Activated CD8-positive, alpha-beta memory T cell treated with anti-CD3 and anti-CD28 coated beads for 36 hours (primary cell): ENCODE measurements around the gene GPSM3. TPM values are rescaled to one million over a fixed set of nuclear protein-coding genes. Genes with fewer than 3 reads are reported as not detected.
"Not testable (repeated sequence)": the region's sequence is repeated elsewhere in the genome, so short reads cannot be mapped to it uniquely, and the experiment has no call there.

Experiments used
- CTCF ChIA-PET: fragments of 350-600 bp; sonication (Branson Sonifier 250); formaldehyde crosslinking; loops from one replicate; lab custom pipeline; 2021; ENCODE audit warnings: antibody characterized with exemption; lab: Charles Lee
- POLR2A ChIA-PET: fragments of 350-600 bp; sonication (Branson Sonifier 250); formaldehyde crosslinking; loops from one replicate; lab custom pipeline; 2021; ENCODE audit warnings: antibody characterized with exemption; lab: Charles Lee
- total RNA-seq, 2 experiments: library from RNA; stranded (reverse); gene quantifications; one replicate each; pipeline ENCODE4 v1.2.3, GENCODE V29; 2021

Gene GPSM3
- total RNA-seq, 2 experiments from 2014 or later = 69.4 to 73.0 TPM

GRCh38 chr6:32190911-32191677, 1.3 kb downstream of the GPSM3 start:
- CTCF ChIA-PET = interaction anchor here (1.4 kb wide), 1 partner anchor 73 kb away, joined by 5 read pairs; no protein-coding TSS in a partner anchor
- POLR2A ChIA-PET = interaction anchor here (0.5 to 0.9 kb wide), 2 partner anchors 8 to 293 kb away, joined by 3 to 4 read pairs; no protein-coding TSS in a partner anchor

DNA sequence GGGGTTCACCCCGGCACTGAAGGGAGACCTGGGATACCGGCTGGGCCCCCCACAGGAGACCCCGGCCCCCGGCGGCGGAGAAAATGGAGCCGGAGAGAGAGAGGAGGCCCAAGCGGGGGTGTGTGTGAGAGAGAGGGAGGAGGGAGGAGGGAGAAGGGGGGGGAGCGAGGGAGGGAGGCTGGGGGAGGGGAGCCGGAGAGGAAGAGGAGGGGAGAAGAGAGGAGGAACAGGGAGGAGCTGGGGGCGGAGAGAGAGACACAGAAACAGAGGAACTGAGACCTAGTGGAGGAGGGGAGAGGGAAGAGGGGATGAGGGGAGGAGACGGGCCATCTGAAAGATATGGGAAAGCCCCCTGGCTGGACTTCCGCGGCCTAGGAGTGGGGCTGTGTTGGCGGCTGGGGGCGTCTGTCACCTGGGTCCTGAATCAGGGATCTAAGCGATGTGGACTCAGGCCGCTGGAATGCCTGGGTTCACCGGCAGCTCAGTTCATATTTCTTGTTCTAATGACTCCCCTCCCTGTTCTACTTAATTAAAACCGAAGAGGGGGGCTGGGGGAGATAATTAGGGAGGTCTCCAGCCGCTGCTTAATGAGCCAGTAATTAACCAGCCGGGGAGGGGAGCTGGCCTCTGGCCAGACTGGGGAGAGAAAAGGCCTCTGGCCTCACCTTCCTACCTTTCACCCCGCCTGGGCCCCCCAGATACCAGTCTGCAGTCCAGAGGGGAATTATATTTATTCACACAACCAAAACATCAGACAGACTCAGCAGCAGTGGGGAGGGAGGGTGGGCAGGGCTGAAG, 2.2 kb downstream of the GPSM3 start, which contains the start of gene PBX2:
Gene PBX2 (minus strand): TSS at position 149 of the 798 bp plus-strand sequence. CDS start 287 bp downstream, outside the sequence.
- ChIA-PET POLR2A (interaction anchor here (0.5 to 1.9 kb wide), 3 partner anchors 11 to 292 kb away, joined by 3 to 16 read pairs (median 4); partner anchors contain the start of gene ATF6B), CTCF (interaction anchor here (1.4 kb wide), 1 partner anchor 72 kb away, joined by 5 read pairs; no protein-coding TSS in a partner anchor)

GRCh38 chr6:32189742-32190053, 2.7 kb downstream of the GPSM3 start:
- ChIA-PET POLR2A (interaction anchor here (0.8 to 1.9 kb wide), 2 partner anchors 11 to 61 kb away, joined by 3 to 16 read pairs; partner anchors contain the start of gene ATF6B), CTCF (interaction anchor here (1.4 kb wide), 1 partner anchor 71 kb away, joined by 5 read pairs; no protein-coding TSS in a partner anchor)

- CTCF ChIA-PET = no interaction called here
- POLR2A ChIA-PET = interaction anchor here (0.6 to 1.9 kb wide), 2 partner anchors 10 to 525 kb away, joined by 3 to 16 read pairs; no protein-coding TSS in a partner anchor
Observed at GRCh38 chr6:32189069-32189741, 3.2 kb downstream of the GPSM3 start.

GRCh38 chr6:32188381-32189068, 3.9 kb downstream of the GPSM3 start:
- CTCF ChIA-PET = interaction anchor here (1.3 to 1.4 kb wide), 2 partner anchors 10 to 12 kb away, joined by 4 read pairs; partner anchors contain the start of genes AGPAT1 and RNF5

GRCh38 chr6:32187725-32188380, 4.6 kb downstream of the GPSM3 start:
- POLR2A ChIA-PET = not testable (repeated sequence)
- CTCF ChIA-PET = interaction anchor here (1.2 to 1.4 kb wide), 4 partner anchors 8 to 70 kb away, joined by 3 to 4 read pairs (median 4); partner anchors contain the start of genes AGPAT1 and RNF5

More at GRCh38 chr6:32188381-32189068, 3.9 kb downstream of the GPSM3 start:
- POLR2A ChIA-PET = interaction anchor here (0.6 to 1.9 kb wide), 2 partner anchors 10 to 524 kb away, joined by 3 to 16 read pairs; no protein-coding TSS in a partner anchor

DNA sequence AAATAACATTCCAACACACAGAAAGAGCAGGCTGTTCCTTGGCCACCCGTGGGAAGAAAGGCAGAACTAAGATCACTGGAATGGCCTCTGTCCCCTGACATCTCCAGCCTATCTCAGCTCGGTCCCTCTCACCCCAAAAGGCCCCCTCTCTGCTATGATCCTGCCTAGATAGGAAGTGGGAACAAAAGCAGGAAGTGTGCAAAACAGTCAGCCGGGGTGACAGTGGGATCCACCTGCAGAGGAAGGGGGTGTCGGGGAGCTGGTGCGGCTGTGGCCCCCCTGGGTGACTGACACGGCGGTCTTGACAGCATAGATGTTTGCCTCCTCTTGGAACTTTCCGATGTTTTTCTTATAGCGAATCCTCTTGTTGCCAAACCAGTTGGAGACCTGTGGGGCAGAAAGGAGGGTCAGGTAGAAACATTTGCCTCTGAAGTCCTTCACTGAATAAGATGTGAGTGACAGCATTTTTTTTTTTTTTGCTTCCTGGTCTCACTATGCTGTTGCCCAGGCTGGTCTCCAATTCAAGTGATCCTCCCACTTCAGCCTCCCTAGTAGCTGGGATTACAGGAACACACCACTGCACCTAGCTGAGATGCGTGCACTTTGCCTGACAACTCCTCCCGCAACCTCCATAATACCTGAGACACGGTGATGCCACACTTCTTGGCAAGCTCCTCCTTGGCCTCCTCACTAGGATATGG, 5.3 kb downstream of the GPSM3 start:
- POLR2A ChIA-PET = no interaction called here
- CTCF ChIA-PET = interaction anchor here (1.2 to 1.4 kb wide), 4 partner anchors 8 to 70 kb away, joined by 3 to 4 read pairs (median 4); partner anchors contain the start of genes AGPAT1 and RNF5

DNA sequence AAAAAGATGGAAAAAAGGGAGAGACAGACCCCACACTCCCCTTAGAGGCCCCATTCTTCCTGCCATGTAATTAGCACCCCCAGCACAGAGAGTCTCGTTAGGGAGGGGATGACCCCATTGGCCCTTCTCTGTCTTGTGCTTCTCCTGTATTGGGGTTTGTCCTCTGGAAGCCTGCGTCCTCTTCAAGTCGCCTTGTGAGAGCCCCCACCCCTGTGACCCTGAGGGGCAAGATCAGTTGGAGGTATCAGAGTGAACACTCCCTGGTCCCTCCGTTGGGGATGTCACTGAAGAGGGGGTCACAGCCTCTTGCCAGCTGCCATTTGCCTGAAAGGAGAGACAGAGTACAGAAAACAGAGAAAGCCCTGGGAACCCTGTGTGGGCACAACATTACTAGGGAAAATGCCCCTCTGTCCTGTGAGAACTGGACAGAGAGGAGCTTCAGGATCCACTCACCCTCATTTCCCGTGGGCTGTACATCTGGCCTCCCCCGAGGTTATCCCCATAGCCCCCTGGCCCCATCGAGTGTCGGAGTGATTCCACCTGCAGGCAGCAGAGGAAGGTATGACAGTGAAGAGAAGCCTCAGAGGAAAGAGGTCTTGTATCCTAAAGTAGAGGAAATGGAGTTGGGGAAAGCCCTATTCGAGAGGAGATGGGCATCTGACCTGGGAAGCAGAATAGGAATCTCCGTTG, 6.1 kb downstream of the GPSM3 start:
- POLR2A ChIA-PET = not testable (repeated sequence)
- CTCF ChIA-PET = interaction anchor here (1.2 to 1.4 kb wide), 2 partner anchors 9 to 69 kb away, joined by 3 read pairs; no protein-coding TSS in a partner anchor

GRCh38 chr6:32185681-32186131, 6.7 kb downstream of the GPSM3 start:
- CTCF ChIA-PET = not testable (repeated sequence)
- POLR2A ChIA-PET = interaction anchor here (0.6 kb wide), 1 partner anchor 1588 kb away, joined by 6 read pairs; no protein-coding TSS in a partner anchor

- POLR2A ChIA-PET = no interaction called here
Observed at GRCh38 chr6:32184084-32184640, 8.3 kb downstream of the GPSM3 start, which contains the start of gene AGER. Gene AGER (minus strand): TSS chr6:32184253. CDS start chr6:32184222, 31 bp downstream.

GRCh38 chr6:32183483-32184083, 8.9 kb downstream of the GPSM3 start:
- CTCF ChIA-PET = no interaction called here
- POLR2A ChIA-PET = interaction anchor here (0.7 kb wide), 1 partner anchor 8 kb away, joined by 3 read pairs; no protein-coding TSS in a partner anchor

More at GRCh38 chr6:32184084-32184640, 8.3 kb downstream of the GPSM3 start, which contains the start of gene AGER:
- CTCF ChIA-PET = no interaction called here

DNA sequence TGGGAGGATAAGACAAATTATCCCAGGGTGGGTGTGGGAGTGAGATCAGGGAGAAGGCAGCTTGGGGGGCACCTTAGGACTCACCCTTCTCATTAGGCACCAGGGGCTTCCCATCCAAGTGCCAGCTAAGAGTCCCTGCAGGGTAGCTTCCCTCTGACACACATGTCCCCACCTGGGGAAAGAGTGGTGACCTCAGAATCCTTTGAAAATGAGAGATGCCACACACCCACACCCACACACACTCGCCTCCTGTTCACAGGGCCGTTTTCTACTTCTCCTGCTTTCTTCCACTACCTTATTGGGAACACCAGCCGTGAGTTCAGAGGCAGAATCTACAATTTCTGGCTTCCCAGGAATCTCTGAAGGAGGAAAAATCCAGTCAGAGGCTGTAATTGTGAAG, 9.4 kb downstream of the GPSM3 start:
- ChIA-PET CTCF (interaction anchor here (1.3 kb wide), 1 partner anchor 12 kb away, joined by 5 read pairs; no protein-coding TSS in a partner anchor), POLR2A (interaction anchor here (0.7 kb wide), 1 partner anchor 9 kb away, joined by 3 read pairs; no protein-coding TSS in a partner anchor)

DNA sequence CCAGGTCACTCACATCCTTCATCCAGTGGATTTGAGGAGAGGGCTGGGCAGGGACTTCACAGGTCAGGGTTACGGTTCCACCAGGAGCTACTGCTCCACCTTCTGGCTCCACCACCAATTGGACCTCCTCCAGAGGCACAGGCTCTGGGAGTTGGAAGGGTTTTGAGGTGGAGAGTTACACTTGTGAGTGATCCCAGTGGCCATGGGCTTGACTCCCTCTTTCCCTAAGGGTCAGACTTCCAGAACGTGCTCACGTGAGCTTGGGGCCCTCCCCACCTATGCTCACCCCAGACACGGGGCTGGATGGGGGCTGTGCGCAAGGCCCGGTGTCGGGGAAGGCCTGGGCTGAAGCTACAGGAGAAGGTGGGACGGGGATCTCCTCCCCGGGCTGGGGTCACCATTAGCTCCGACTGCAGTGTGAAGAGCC, 9.9 kb downstream of the GPSM3 start:
- ChIA-PET CTCF (interaction anchor here (1.3 kb wide), 1 partner anchor 12 kb away, joined by 5 read pairs; no protein-coding TSS in a partner anchor), POLR2A (interaction anchor here (0.7 kb wide), 1 partner anchor 9 kb away, joined by 3 read pairs; no protein-coding TSS in a partner anchor)

DNA sequence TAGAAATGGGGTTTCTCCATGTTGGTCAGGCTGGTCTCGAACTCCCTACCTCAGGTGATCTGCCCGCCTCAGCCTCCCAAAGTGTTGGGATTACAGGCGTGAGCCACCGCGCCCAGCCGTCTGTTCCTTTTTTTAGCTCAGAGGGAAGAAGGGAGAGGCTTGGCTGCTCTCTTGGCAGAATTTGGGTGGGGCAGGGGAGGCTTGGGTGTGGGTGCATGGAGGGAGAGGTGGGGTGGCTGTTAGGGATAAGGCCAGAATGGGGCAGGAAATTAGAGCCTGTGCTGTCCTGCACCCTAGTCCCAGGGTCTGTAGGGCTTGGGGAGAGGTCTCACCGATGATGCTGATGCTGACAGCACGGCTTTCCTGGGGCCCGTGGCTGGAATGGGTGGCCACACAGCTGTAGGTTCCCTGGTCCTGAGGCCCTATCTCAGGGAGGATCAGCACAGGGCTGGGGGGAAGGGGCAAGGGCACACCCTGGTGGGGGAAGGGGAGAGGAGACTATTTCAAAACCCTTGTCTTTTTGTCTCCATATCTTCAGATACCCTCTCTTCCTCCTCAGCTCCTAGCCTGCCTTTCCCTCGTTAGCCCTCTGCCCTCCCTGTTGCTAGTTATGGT, 10.4 kb downstream of the GPSM3 start:
- POLR2A ChIA-PET = no interaction called here

More for the DNA sequence above, 10.4 kb downstream of the GPSM3 start:
- CTCF ChIA-PET = interaction anchor here (1.3 kb wide), 1 partner anchor 13 kb away, joined by 5 read pairs; no protein-coding TSS in a partner anchor
